SK-N-SH (cell line): ENCODE results near the gene TXNRD1. TPM values are rescaled to one million over a fixed set of nuclear protein-coding genes. Genes with fewer than 3 reads are reported as not detected.

Source experiments
- CTCF ChIA-PET: fragments of 300-600, 350-600 bp; formaldehyde crosslinking; extraction: SDS; loops from one replicate; lab custom pipeline; 2021; lab: Yijun Ruan, JAX
- POLR2A ChIA-PET: fragments of 350-600 bp; sonication (Branson Sonifier 250); formaldehyde crosslinking; extraction: SDS; loops from one replicate; lab custom pipeline; 2020; ENCODE audit warnings: antibody characterized with exemption, inconsistent platforms; lab: Yijun Ruan, JAX
- DNase-seq: peaks from one replicate; pipeline ENCODE4 v3.0.0; 2012
- H2AFZ ChIP-seq: fragments of 200-600 bp; sonication (generic); 2 replicates; pipeline ENCODE4 v1.8.1; 2016; ENCODE audit warnings: antibody characterized with exemption, mild to moderate bottlenecking, low read depth
- H3F3A ChIP-seq: fragments of 200-600 bp; sonication (generic); replicated peaks from 2 replicates; pipeline ENCODE3; 2016; ENCODE audit warnings: antibody characterized with exemption, mild to moderate bottlenecking; ENCODE audit not compliant: insufficient read depth
- H3K27ac ChIP-seq, 2 experiments: fragments of 200-500 bp in 1 of 2; fragments of 200-600 bp in 1 of 2; sonication (Bioruptor generic) in 1 of 2; sonication (generic), shearing (Covaris generic) in 1 of 2; 2 replicates each; pipeline versions ENCODE4 v1.5.1 to v1.6.1; 2014 to 2016; ENCODE audit warnings: low read depth in 2 of 2, inconsistent platforms in 1 of 2, low read length in 1 of 2, mild to moderate bottlenecking in 1 of 2, mixed read lengths in 1 of 2
- H3K27me3 ChIP-seq: fragments of 200-600 bp; sonication (generic), shearing (Covaris generic); 2 replicates; pipeline ENCODE4 v1.6.1; 2016; ENCODE audit warnings: mixed run types; ENCODE audit not compliant: insufficient read depth
- H3K36me3 ChIP-seq, 2 experiments: fragments of 200-500 bp in 1 of 2; fragments of 200-600 bp in 1 of 2; sonication (Bioruptor generic) in 1 of 2; sonication (generic) in 1 of 2; replicated peaks in 1 of 2; 2 replicates each; pipeline versions ENCODE3 to v1.5.1; 2014 to 2016; ENCODE audit warnings: low read length in 1 of 2, mild to moderate bottlenecking in 1 of 2; ENCODE audit not compliant: insufficient read depth in 2 of 2, control insufficient read depth in 1 of 2
- H3K4me1 ChIP-seq, 2 experiments: fragments of 200-500 bp in 1 of 2; fragments of 200-600 bp in 1 of 2; sonication (Bioruptor generic) in 1 of 2; sonication (generic), shearing (Covaris generic) in 1 of 2; 2 replicates each; pipeline versions ENCODE4 v1.5.1 to v1.6.1; 2014 to 2016; ENCODE audit warnings: low read depth in 1 of 2, low read length in 1 of 2, mixed run types in 1 of 2; ENCODE audit not compliant: insufficient read depth in 2 of 2, control insufficient read depth in 1 of 2
- H3K4me2 ChIP-seq: fragments of 200-600 bp; sonication (generic), shearing (Covaris generic); 2 replicates; pipeline ENCODE4 v1.6.1; 2017; ENCODE audit warnings: mixed run types
- H3K4me3 ChIP-seq, 2 experiments: fragments of 200-500 bp in 1 of 2; fragments of 200-600 bp in 1 of 2; sonication (Bioruptor generic) in 1 of 2; sonication (generic), shearing (Covaris generic) in 1 of 2; 2 replicates each; pipeline versions ENCODE4 v1.5.1 to v1.8.1; 2014 to 2016; ENCODE audit warnings: low read depth in 2 of 2, inconsistent platforms in 1 of 2, low read length in 1 of 2, mild to moderate bottlenecking in 1 of 2, mixed read lengths in 1 of 2, moderate library complexity in 1 of 2
- H3K79me2 ChIP-seq: fragments of 200-600 bp; sonication (generic); 2 replicates; pipeline ENCODE4 v1.8.1; 2017; ENCODE audit warnings: mild to moderate bottlenecking; ENCODE audit not compliant: insufficient read depth
- H3K9ac ChIP-seq: fragments of 200-600 bp; sonication (generic); 2 replicates; pipeline ENCODE4 v1.6.1; 2017; ENCODE audit warnings: mixed run types
- H3K9me2 ChIP-seq: fragments of 200-600 bp; sonication (generic); 2 replicates; pipeline ENCODE4 v1.6.1; 2017; ENCODE audit warnings: mixed run types
- H3K9me3 ChIP-seq: fragments of 200-600 bp; sonication (generic); 2 replicates; pipeline ENCODE4 v1.6.1; 2017; ENCODE audit warnings: mixed run types, mild to moderate bottlenecking, moderate library complexity
- H4K20me1 ChIP-seq: fragments of 200-600 bp; sonication (generic); 2 replicates; pipeline ENCODE4 v1.6.1; 2017; ENCODE audit warnings: mild to moderate bottlenecking, mixed run types; ENCODE audit not compliant: insufficient read depth
- ELF1 ChIP-seq: IDR thresholded peaks from 2 replicates; pipeline ENCODE4 v1.4.0; 2012
- EP300 ChIP-seq, 2 experiments: IDR thresholded peaks; 2 replicates each; pipeline versions ENCODE4 v1.4.0 to v1.6.1; 2012; ENCODE audit warnings: borderline replicate concordance in 1 of 2, low read depth in 1 of 2, low read length in 1 of 2
- EZH2phosphoT487 ChIP-seq: fragments of 200-600 bp; sonication (generic); IDR thresholded peaks from 2 replicates; pipeline ENCODE4 v1.6.1; 2017; ENCODE audit warnings: low read depth, mixed run types, mild to moderate bottlenecking, antibody characterized with exemption, moderate library complexity, borderline replicate concordance
- FOSL2 ChIP-seq: IDR thresholded peaks from 2 replicates; pipeline ENCODE4 v1.4.0; 2012; ENCODE audit warnings: low read depth, mild to moderate bottlenecking, moderate library complexity, borderline replicate concordance
- FOXJ3 ChIP-seq: sonication (generic); formaldehyde crosslinking; IDR thresholded peaks from 2 replicates; pipeline ENCODE4 v1.5.1; 2020; ENCODE audit warnings: mild to moderate bottlenecking, missing genetic modification reagents
- FOXM1 ChIP-seq: IDR thresholded peaks from 2 replicates; pipeline ENCODE4 v1.4.0; 2012; ENCODE audit warnings: low read depth, mild to moderate bottlenecking
- GABPA ChIP-seq: IDR thresholded peaks from 2 replicates; pipeline ENCODE4 v1.4.0; 2012; ENCODE audit warnings: low read depth, mild to moderate bottlenecking
- JUND ChIP-seq: IDR thresholded peaks from 2 replicates; pipeline ENCODE4 v1.4.0; 2012
- MEF2A ChIP-seq: IDR thresholded peaks from 2 replicates; pipeline ENCODE4 v1.4.0; 2012; ENCODE audit warnings: low read depth, borderline replicate concordance
- MXI1 ChIP-seq: IDR thresholded peaks from 2 replicates; pipeline ENCODE4 v1.6.1; 2012; ENCODE audit warnings: mild to moderate bottlenecking, low read depth, low read length, improper control_type of control experiment
- NRF1 ChIP-seq: IDR thresholded peaks from 2 replicates; pipeline ENCODE4 v1.6.1; 2012; ENCODE audit warnings: low read depth, mild to moderate bottlenecking, low read length
- POLR2AphosphoS5 ChIP-seq: IDR thresholded peaks from 2 replicates; pipeline ENCODE4 v1.6.1; 2012; ENCODE audit warnings: low read depth, low read length
- RCOR1 ChIP-seq: fragments of 150-350 bp; IDR thresholded peaks from 2 replicates; pipeline ENCODE4 v1.6.1; 2017; ENCODE audit warnings: antibody characterized with exemption, low read length
- RFX5 ChIP-seq: IDR thresholded peaks from 2 replicates; pipeline ENCODE4 v1.6.1; 2012; ENCODE audit warnings: mild to moderate bottlenecking, improper control_type of control experiment, low read length
- SIN3A ChIP-seq: IDR thresholded peaks from 2 replicates; pipeline ENCODE4 v1.6.1; 2012; ENCODE audit warnings: low read depth, mild to moderate bottlenecking, low read length, moderate library complexity, borderline replicate concordance
- TAF1 ChIP-seq: IDR thresholded peaks from 2 replicates; pipeline ENCODE4 v1.6.1; 2012; ENCODE audit warnings: low read depth, mild to moderate bottlenecking, low read length, moderate library complexity, borderline replicate concordance
- TEAD4 ChIP-seq: IDR thresholded peaks from 2 replicates; pipeline ENCODE4 v1.4.0; 2012; ENCODE audit warnings: mild to moderate bottlenecking, borderline replicate concordance; ENCODE audit not compliant: insufficient read depth
- WGBS: methylation state at CpG from one replicate; pipeline ENCODE4 v1.1.6; 2017; ENCODE audit warnings: low lambda C conversion rate; 5-methylcytosine and 5-hydroxymethylcytosine counted together
- polyA plus RNA-seq, 3 experiments: library from polyadenylated mRNA; depleted of rRNA; stranded (reverse); fragments of >200 nt; gene quantifications; 2 replicates each; pipeline ENCODE4 v1.2.3, GENCODE V29; 2012
- TF ChIP-seq, protein P1 (sequence below): IDR thresholded peaks from 2 replicates; pipeline ENCODE4 v1.4.0; 2012; ENCODE audit warnings: low read depth, borderline replicate concordance
- TF ChIP-seq, protein P2 (sequence below): fragments of 200-600 bp; sonication (generic); IDR thresholded peaks from 2 replicates; pipeline ENCODE4 v1.6.1; 2017; ENCODE audit warnings: antibody characterized with exemption, mild to moderate bottlenecking, moderate library complexity

TXNRD1 gene
- polyA plus RNA-seq, 1 of the 3 experiments (the other 2 are of a cell fraction): 143 TPM

DNA sequence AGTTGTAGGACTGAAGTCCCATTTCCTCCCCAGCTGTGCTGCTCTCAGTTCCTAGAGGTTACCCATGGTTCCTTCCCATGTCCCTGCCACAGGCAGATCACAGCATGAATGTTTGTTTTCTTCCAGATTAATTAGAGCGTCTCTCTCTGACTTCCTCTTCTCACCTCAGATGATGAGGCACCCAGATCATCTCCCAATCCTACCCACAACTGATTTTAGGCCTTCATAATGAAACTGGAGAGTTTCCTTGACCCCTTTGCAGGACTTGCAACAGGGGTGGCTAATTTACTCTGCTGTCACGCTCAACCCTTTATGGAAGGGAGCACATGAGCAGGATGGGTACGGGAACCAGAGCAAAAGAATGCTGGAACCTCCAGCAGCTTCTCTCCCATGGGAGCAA lies 32.1 kb upstream of the TXNRD1 start:
- Histone ChIP-seq H3K79me2 (no peaks in the 10 kb centered on the region), H3K4me2 (no peak overlapping the region), H3K9me3 (no peaks in the 10 kb centered on the region), H2AFZ (no peak overlapping the region), H3F3A (peaks cover 4% of the 10 kb centered on the region), H3K27me3 (no peaks in the 10 kb centered on the region), H4K20me1 (no peaks in the 10 kb centered on the region), H3K4me1 (no peaks in the 10 kb centered on the region), H3K27ac (no peak overlapping the region), H3K4me3 (no peak overlapping the region), H3K9ac (no peak overlapping the region), H3K9me2 (no peaks in the 10 kb centered on the region), H3K36me3 (no peaks in the 10 kb centered on the region)
- POLR2A ChIA-PET: no interaction called here
- 85% methylated on average over 3 of the region's 3 CpGs for WGBS
- TF ChIP-seq JUND (no peak), TEAD4 (no peak), ELF1 (no peak), MXI1 (no peak), SIN3A (no peak), POLR2AphosphoS5 (no peak), MEF2A (no peak), TAF1 (no peak), FOXM1 (no peak), FOXJ3 (CRISPR knock-in tag) (no peak), RCOR1 (no peak), GABPA (no peak), EZH2phosphoT487 (no peak), FOSL2 (no peak), NRF1 (no peak), RFX5 (no peak), EP300 (IDR thresholded peaks at IDR 0.05; ENCODE audit: borderline replicate concordance in 1 of 2, low read depth in 1 of 2, low read length in 1 of 2) (no peak)
- TF ChIP-seq, protein P1, sequence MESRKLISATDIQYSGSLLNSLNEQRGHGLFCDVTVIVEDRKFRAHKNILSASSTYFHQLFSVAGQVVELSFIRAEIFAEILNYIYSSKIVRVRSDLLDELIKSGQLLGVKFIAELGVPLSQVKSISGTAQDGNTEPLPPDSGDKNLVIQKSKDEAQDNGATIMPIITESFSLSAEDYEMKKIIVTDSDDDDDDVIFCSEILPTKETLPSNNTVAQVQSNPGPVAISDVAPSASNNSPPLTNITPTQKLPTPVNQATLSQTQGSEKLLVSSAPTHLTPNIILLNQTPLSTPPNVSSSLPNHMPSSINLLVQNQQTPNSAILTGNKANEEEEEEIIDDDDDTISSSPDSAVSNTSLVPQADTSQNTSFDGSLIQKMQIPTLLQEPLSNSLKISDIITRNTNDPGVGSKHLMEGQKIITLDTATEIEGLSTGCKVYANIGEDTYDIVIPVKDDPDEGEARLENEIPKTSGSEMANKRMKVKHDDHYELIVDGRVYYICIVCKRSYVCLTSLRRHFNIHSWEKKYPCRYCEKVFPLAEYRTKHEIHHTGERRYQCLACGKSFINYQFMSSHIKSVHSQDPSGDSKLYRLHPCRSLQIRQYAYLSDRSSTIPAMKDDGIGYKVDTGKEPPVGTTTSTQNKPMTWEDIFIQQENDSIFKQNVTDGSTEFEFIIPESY: no peak
- TF ChIP-seq, protein P2, sequence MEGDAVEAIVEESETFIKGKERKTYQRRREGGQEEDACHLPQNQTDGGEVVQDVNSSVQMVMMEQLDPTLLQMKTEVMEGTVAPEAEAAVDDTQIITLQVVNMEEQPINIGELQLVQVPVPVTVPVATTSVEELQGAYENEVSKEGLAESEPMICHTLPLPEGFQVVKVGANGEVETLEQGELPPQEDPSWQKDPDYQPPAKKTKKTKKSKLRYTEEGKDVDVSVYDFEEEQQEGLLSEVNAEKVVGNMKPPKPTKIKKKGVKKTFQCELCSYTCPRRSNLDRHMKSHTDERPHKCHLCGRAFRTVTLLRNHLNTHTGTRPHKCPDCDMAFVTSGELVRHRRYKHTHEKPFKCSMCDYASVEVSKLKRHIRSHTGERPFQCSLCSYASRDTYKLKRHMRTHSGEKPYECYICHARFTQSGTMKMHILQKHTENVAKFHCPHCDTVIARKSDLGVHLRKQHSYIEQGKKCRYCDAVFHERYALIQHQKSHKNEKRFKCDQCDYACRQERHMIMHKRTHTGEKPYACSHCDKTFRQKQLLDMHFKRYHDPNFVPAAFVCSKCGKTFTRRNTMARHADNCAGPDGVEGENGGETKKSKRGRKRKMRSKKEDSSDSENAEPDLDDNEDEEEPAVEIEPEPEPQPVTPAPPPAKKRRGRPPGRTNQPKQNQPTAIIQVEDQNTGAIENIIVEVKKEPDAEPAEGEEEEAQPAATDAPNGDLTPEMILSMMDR: no peak
- CTCF ChIA-PET: no interaction called here
- DNase-seq: no peak
